PC-3 (cell line): ENCODE data around the gene TGFBR3L. TPM values are rescaled to one million over a fixed set of nuclear protein-coding genes. Genes with fewer than 3 reads are reported as not detected.

Experiments used
- ATAC-seq: fragments of 200-7000 bp; cut with Tn5 transposase; 2 replicates; pipeline ENCODE4 v1.9.1; 2020; ENCODE audit warnings: mild to moderate bottlenecking, moderate library complexity
- BruUV-seq: library from RNA; stranded (reverse); fragments of 400-500 nt; replicated peaks from 2 replicates; lab custom pipeline; 2021; lab: Mats Ljungman, UMichigan
- CTCF ChIA-PET: fragments of 300-600 bp; sonication (Branson Sonifier 250); formaldehyde crosslinking; loops from one replicate; lab custom pipeline; 2022; ENCODE audit warnings: antibody characterized with exemption; lab: Charles Lee
- POLR2A ChIA-PET: fragments of 300-600 bp; sonication (Branson Sonifier 250); formaldehyde crosslinking; loops from one replicate; lab custom pipeline; 2022; ENCODE audit warnings: antibody characterized with exemption; ENCODE audit not compliant: unreplicated experiment; lab: Charles Lee
- DNase-seq: peaks from one replicate; pipeline ENCODE4 v3.0.0-alpha.2; 2015
- H2AFZ ChIP-seq: fragments of 300-600 bp; sonication (generic); 2 replicates; pipeline ENCODE4 v1.6.0; 2016; ENCODE audit warnings: antibody characterized with exemption, low read length
- H3F3A ChIP-seq: fragments of 300-600 bp; sonication (generic); one replicate; pipeline ENCODE4 v1.6.0; 2017; ENCODE audit warnings: antibody characterized with exemption, low read length, control low read depth, mild to moderate bottlenecking; ENCODE audit not compliant: unreplicated experiment
- H3K27ac ChIP-seq: fragments of 300-600 bp; sonication (generic); 2 replicates; pipeline ENCODE4 v1.5.1; 2016; ENCODE audit warnings: mild to moderate bottlenecking, low read length
- H3K27me3 ChIP-seq: fragments of 300-600 bp; sonication (generic); 2 replicates; pipeline ENCODE4 v1.6.1; 2016; ENCODE audit warnings: low read length, mixed read lengths
- H3K36me3 ChIP-seq: fragments of 300-600 bp; sonication (generic); 2 replicates; pipeline ENCODE4 v1.6.1; 2016; ENCODE audit warnings: low read depth, mixed run types, low read length, mixed read lengths
- H3K4me1 ChIP-seq: fragments of 300-600 bp; sonication (generic); 2 replicates; pipeline ENCODE4 v1.5.1; 2016; ENCODE audit warnings: low read length; ENCODE audit not compliant: insufficient read depth
- H3K4me2 ChIP-seq: fragments of 300-600 bp; sonication (generic); 2 replicates; pipeline ENCODE4 v1.6.0; 2016; ENCODE audit warnings: low read length
- H3K4me3 ChIP-seq: fragments of 300-600 bp; sonication (generic); 2 replicates; pipeline ENCODE4 v1.5.1; 2016; ENCODE audit warnings: mild to moderate bottlenecking, low read length, mixed read lengths
- H3K79me2 ChIP-seq: fragments of 300-600 bp; sonication (generic); 2 replicates; pipeline ENCODE4 v1.6.1; 2017; ENCODE audit warnings: low read length, mixed read lengths
- H3K9ac ChIP-seq: fragments of 300-600 bp; sonication (generic); 2 replicates; pipeline ENCODE4 v1.6.0; 2016; ENCODE audit warnings: mild to moderate bottlenecking, low read length
- H3K9me2 ChIP-seq: fragments of 300-600 bp; sonication (generic); replicated peaks from 2 replicates; pipeline ENCODE4 v1.6.1; 2016; ENCODE audit warnings: mixed run types, low read length, mixed read lengths
- H3K9me3 ChIP-seq: fragments of 300-600 bp; sonication (generic); 2 replicates; pipeline ENCODE4 v1.6.1; 2016; ENCODE audit warnings: low read length, mixed read lengths
- H4K20me1 ChIP-seq: fragments of 300-600 bp; sonication (generic); 2 replicates; pipeline ENCODE4 v1.6.1; 2016; ENCODE audit warnings: low read length, mixed read lengths
- EZH2 ChIP-seq: fragments of 300-600 bp; sonication (generic); IDR thresholded peaks from one replicate; pipeline ENCODE4 v1.6.1; 2017; ENCODE audit warnings: antibody characterized with exemption, mild to moderate bottlenecking, low read length; ENCODE audit not compliant: unreplicated experiment
- EZH2phosphoT487 ChIP-seq: fragments of 300-600 bp; sonication (generic); IDR thresholded peaks from 2 replicates; pipeline ENCODE4 v1.6.1; 2018; ENCODE audit warnings: mild to moderate bottlenecking, antibody characterized with exemption, low read length, borderline replicate concordance
- intact Hi-C: fragments of 100-400 bp; cut with micrococcal nuclease; formaldehyde crosslinking; loops from 2 replicates; pipeline ENCODE4 v1.9.0; 2023
- total RNA-seq: library from RNA; depleted of rRNA; stranded (reverse); fragments of >200 nt; gene quantifications from 2 replicates; pipeline ENCODE4 v1.2.3, GENCODE V29; 2014
- TF ChIP-seq, protein P1 (sequence below): fragments of 300-600 bp; sonication (generic); conservative IDR thresholded peaks from 2 replicates; pipeline ENCODE4 v1.5.1; 2017; ENCODE audit warnings: antibody characterized with exemption, low read depth, mild to moderate bottlenecking, low read length

Gene TGFBR3L
- total RNA-seq, 1 experiment from 2014 or later: 10.5 TPM

DNA sequence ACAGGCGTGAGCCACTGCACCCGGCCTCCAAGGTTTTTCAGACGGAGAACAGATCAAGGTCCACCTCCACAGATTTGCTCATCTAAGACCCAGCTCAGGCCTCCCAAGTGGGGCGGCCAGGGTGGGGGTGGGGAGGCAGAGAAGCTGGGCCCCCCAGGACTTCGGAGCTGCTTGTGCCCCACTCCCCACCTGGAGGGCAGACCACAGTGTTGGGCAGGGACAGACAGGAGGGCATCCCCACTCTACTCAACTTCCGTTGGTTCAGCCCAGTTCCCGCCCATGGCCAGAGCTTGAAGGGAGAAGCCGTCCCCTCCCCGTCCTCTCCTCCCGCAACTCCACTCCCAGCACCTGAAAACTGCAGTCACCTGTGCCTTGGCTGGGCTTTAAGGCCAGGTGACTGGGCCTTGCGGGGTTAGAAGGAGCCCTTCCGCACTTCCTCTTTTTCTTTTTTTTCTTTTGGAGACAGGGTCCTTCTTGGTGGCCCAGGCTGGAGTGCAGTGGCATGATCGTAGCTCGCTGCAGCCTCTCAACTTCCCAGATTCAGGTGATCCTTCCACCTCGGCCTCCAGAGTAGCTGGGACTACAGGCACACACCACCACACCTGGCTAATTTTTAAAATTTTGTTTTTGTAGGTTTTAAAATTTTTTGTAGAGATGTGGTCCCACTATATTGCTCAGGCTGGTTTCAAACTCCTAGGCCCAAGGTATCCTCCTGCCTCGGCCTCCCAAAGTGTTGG is 27.1 kb upstream of the TGFBR3L start:
- peak overlapping the region; percentile 90 for H3K4me3 ChIP-seq
- no TSS peak for BruUV-seq
- peak overlapping the region; percentile 95 for H3K4me2 ChIP-seq

DNA sequence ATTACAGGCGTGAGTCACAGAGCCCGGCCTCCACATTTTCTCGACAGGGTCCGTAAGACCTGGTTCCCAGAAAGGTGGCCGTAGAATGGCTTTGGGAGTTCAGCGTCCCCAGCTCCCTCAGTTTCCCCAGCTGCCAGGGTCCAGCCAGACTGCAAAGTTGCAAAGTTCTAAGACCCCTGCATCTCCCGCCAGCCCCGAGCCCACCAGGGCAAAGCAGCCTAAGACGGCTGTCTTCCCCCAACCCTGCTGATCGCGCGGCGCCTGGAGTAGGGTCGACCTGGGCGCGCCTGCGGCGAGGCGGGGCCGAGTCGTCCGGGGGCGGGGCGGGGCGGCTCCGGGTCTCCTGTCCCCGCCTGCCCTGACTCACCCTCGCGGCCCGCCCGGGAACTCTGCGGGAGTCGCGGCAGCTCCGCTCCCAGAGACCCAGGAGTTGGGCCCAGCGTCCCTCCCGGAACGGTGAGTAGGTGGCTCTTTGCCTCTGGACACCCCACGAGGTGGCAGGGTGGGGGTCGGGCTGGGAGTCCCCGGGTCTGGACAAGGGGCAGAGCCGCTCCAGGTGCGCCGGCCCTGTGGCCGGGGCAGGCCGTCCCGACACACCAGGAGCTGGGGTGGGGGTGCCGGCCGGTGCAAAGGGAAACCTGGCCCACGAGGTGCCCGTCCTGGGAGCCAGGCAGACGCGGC is 26.3 kb upstream of the TGFBR3L start, which contains the start of gene LRRC8E:
LRRC8E (plus strand) TSS at position 366 of the 681 bp plus-strand sequence. CDS start 7,094 bp downstream, outside the sequence.
- DNase-seq (peak; percentile 87), ATAC-seq (peak; percentile 95)
- Histone ChIP-seq H3K27ac (peak within 1 kb of the TSS; percentile 7; the same call in 1 of the 2 replicates), H3K36me3 (no peaks in the 10 kb centered on the region), H4K20me1 (no peaks in the 10 kb centered on the region), H3F3A (no peaks in the 10 kb centered on the region), H3K9ac (peak within 1 kb of the TSS; percentile 90), H3K79me2 (peaks cover 42% of the 10 kb centered on the region), H3K4me3 (peak within 1 kb of the TSS; percentile 90), H3K27me3 (no peaks in the 10 kb centered on the region), H2AFZ (peak within 1 kb of the TSS; percentile 89), H3K4me1 (peaks cover 14% of the 10 kb centered on the region), H3K4me2 (peak within 1 kb of the TSS; percentile 95), H3K9me3 (no peaks in the 10 kb centered on the region), H3K9me2 (no peaks in the 10 kb centered on the region)
- ChIA-PET POLR2A (interaction anchor here (0.6 kb wide), 3 partner anchors 15 to 32 kb away, joined by 3 to 4 read pairs (median 3); partner anchors contain the start of gene MAP2K7), CTCF (interaction anchor here (2.1 kb wide), 1 partner anchor 19 kb away, joined by 13 read pairs; no protein-coding TSS in a partner anchor)
- intact Hi-C loops: loop anchor here (2.0 kb wide), 1 partner anchor 15 kb away; the partner anchor contains the start of gene MAP2K7
- no TSS peak for BruUV-seq
- TF ChIP-seq EZH2phosphoT487 (no peak), EZH2 (no peak)
- TF ChIP-seq, protein P1, sequence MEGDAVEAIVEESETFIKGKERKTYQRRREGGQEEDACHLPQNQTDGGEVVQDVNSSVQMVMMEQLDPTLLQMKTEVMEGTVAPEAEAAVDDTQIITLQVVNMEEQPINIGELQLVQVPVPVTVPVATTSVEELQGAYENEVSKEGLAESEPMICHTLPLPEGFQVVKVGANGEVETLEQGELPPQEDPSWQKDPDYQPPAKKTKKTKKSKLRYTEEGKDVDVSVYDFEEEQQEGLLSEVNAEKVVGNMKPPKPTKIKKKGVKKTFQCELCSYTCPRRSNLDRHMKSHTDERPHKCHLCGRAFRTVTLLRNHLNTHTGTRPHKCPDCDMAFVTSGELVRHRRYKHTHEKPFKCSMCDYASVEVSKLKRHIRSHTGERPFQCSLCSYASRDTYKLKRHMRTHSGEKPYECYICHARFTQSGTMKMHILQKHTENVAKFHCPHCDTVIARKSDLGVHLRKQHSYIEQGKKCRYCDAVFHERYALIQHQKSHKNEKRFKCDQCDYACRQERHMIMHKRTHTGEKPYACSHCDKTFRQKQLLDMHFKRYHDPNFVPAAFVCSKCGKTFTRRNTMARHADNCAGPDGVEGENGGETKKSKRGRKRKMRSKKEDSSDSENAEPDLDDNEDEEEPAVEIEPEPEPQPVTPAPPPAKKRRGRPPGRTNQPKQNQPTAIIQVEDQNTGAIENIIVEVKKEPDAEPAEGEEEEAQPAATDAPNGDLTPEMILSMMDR: no peak

More for the DNA sequence above, 27.1 kb upstream of the TGFBR3L start:
- H3K9me3 ChIP-seq: no peaks in the 10 kb centered on the region
- no peaks in the 10 kb centered on the region for H3F3A ChIP-seq
- no peaks in the 10 kb centered on the region for H3K36me3 ChIP-seq
- POLR2A ChIA-PET: interaction anchor here (0.6 kb wide), 1 partner anchor 33 kb away, joined by 3 read pairs; no protein-coding TSS in a partner anchor
- H3K4me1 ChIP-seq: peaks cover 14% of the 10 kb centered on the region
- CTCF ChIA-PET: interaction anchor here (2.1 kb wide), 1 partner anchor 18 kb away, joined by 13 read pairs; no protein-coding TSS in a partner anchor
- H3K79me2 ChIP-seq: peaks cover 39% of the 10 kb centered on the region
- H3K27ac ChIP-seq: no peak overlapping the region
- no peaks in the 10 kb centered on the region for H3K27me3 ChIP-seq
- no peaks in the 10 kb centered on the region for H4K20me1 ChIP-seq
- TF ChIP-seq EZH2phosphoT487 (no peak), EZH2 (no peak)
- TF ChIP-seq, protein P1: no peak
- H3K9me2 ChIP-seq: no peaks in the 10 kb centered on the region
- DNase-seq (no peak), ATAC-seq (peak; percentile 3; the same call in 1 of the 2 replicates)
- H3K9ac ChIP-seq: peak overlapping the region; percentile 90; the same call in 1 of the 2 replicates
- intact Hi-C loops: loop anchor here (2.0 kb wide), 1 partner anchor 15 kb away; the partner anchor contains the start of gene MAP2K7
- peak overlapping the region; percentile 89 for H2AFZ ChIP-seq
